CD4-positive, alpha-beta T cell treated with Interleukin-10 for 1 hour (primary cell): ENCODE measurements around the gene RNF157.

Experiments
- DNase-seq: peaks from one replicate; pipeline ENCODE4 v3.0.0-alpha.2; 2020

The RNF157 gene

DNA sequence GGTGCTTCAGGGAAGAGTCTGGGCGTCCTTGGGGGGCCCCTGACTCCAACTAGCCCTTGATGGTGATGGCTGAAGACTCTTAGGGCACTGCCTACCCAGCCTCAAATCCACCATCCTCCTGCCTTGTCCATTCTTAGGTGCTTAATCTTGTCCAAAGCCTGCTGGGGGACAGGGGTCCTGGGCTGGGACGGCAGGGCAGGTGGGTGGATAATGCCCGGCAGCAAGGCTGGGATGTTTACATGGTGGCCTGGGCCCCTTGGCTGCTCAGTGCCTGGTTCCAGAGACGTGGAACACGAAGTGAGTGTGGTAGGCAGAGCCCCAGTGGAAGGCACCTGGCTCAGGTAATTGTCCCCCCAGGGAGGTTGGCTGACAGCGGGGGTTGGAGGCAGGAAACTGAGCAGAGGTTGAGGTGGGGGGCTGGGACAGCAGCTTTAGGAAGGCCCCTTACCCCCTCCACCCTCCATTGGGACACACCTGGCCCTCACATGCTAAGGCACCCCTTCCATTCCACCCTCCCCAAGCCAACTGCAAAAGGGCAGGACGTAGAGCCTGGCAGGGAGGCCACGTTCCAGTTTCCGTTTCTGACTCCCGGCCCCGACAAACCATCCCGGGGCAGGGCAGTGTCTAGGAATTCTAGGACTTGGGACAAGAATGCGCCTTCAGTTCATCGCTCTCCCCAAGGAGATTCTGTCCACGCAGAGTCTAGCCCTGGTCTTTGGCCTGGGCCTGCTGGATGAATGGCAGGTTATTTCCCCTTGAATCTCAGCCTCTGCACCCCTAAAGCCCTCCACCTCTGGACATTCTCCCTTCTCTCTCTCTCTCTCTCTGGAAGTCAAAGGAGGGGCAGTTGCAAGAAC is 101.2 kb downstream of the RNF157 start:
- no peak for DNase-seq

GRCh38 chr17:76138234-76138895 is 101.9 kb downstream of the RNF157 start:
- no peak for DNase-seq

DNA sequence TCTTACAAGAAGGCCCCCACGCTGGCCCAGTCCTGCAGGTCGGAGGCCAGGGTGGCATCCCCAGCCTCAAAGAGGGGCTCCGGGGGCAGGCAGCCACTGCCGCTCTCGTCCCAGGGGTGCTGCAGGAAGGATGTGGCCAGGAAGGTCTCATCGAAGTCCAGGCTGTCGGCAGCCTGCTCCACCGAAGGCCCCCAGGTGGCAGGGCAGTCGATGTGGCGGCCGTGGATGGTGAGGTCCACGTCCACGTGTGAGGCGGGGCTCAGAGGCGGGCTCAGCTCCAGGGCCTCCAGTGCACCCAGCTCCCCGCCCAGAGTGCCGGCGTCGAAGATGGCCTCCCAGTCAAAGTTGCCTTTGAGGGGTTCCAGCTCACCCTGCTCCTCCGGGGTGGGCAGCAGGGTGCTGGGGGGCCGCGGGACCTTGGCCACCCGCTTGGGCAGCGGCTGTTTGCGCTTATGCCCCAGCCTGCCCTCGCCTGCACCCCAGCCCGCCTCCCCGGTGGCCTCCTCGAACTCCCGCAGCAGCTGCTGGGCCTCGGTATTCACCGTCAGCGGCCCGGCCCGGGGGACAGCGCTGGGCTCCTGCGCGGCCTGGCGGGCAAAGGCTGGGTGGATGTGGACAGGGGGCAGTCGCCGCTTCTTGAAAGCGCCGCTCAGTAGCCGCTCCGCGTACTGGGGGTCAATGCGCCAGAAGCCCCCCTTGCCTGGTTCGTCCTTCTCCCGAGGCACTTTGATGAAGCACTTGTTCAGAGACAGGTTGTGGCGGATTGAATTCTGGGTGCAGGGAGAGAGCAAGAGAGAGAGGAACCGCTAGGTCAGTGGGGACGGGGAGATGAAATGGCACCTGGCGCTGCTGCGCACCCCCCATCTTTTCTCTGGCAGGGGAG is 102.7 kb downstream of the RNF157 start:
- no peak for DNase-seq

DNA sequence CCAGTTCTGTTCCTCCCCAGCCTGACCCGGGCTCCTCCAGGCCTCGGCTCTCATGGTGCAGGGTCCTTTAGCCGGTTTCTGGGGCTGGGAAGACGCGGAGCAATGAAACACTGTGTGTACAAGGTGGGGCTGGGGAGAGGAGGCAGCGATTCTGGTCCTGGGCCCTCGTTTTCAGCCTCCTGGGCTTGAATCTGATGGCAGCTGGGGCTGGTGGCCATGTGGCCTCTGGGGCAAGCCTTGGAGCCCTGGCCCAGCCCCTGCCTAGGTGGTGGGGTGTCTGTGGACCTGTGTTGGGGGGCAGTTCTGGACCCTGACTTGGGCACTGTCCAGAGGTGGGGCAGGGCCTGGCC is 103.3 kb downstream of the RNF157 start:
- DNase-seq = no peak

DNA sequence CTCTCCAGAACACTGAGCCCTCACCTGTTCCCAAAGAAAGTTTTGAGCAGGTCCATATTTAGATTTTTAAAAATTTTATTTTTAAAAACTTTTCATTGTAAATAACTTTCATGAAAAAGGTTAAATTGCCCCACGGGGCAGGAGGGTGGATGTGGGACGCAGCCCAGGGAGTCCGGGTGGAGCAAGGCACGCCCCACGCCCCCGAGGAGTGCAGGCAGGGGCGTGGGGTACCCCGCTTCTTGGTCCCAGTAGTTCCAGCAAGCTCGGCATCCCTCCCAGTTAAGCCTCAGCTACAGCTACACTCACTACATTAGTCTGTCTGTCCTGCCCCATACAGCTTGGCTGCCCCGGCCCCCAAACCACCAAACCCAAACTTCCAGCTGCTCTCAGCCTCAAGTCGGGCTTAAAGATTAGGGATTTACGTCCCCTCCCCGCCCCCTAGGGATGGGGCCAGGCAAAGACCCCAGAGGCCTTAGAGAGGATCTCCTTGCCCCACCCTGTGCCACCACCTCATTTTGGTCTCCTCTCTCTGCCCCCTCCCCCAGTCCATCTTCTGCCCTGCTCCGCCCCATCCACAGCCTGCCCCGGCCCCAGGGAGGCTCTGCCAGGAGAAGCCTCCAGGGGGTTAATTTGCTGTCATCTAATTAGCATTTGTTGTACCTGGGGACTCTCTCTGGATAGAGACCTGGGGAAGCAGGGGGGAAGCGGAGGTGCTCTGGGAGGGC is 103.9 kb downstream of the RNF157 start:
- no peak for DNase-seq

DNA sequence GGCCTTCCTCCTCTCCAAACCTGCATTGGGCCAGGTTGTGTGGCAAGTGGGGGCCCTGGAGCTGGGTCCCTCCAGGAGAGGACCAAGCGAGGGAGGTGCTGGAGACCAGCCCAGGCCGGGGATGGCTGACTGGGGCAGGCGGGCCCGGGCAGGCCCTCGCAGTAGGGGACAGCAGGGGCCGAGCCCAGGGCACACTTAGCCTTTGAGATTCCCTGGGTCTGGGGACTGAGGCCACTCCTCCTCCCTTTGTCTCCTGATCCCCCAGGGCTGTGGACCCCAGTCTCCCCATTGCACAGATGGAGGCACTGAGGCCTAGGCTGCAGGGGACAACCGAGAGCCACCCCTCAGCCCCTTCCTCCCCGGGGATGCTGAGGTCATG is 104.5 kb downstream of the RNF157 start:
- DNase-seq = no peak

DNA sequence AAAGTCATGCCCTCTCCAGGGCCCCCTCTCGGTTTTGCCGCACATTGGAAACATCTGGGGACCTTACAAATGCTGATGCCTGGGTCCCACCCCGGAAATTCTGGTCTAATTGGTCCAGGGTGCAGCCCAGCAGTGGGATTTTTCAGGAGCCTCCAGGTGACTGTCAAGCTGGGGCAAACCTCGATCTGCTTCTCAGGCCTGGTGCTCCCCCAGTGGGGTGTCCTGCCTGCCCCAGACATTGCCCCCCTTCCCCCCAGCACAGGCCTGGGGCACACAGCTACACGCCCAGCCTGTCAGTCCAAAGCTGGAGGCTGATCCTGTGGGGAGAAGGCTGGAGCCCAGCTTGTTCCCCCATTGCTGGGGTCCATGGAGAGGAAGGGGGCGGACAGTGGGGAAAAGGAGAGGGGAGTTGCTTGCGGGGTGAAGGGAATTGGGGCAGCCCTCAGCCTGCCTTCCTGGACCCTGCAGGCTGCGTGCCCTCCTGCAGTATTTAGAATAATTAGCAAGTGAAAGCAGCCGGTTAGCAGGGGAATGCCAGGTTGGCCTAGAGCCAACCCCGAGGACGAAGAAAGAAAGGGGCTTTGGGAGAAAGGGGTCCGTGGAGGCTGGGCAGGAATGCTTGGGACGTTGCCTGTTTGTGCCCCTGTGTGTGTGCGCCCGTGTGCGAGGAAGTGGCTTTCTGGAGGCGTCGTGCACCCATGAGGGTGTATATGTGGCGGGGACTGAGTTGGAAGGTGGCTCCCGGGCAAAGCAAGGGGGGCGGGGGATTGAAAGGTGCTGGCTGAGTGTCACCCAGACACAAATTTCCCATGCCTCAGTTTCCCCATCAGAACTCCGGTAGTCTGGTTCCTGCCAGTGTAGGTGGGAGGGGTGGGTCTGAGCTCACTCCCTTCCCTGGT is 105.1 kb downstream of the RNF157 start:
- DNase-seq = no peak

DNA sequence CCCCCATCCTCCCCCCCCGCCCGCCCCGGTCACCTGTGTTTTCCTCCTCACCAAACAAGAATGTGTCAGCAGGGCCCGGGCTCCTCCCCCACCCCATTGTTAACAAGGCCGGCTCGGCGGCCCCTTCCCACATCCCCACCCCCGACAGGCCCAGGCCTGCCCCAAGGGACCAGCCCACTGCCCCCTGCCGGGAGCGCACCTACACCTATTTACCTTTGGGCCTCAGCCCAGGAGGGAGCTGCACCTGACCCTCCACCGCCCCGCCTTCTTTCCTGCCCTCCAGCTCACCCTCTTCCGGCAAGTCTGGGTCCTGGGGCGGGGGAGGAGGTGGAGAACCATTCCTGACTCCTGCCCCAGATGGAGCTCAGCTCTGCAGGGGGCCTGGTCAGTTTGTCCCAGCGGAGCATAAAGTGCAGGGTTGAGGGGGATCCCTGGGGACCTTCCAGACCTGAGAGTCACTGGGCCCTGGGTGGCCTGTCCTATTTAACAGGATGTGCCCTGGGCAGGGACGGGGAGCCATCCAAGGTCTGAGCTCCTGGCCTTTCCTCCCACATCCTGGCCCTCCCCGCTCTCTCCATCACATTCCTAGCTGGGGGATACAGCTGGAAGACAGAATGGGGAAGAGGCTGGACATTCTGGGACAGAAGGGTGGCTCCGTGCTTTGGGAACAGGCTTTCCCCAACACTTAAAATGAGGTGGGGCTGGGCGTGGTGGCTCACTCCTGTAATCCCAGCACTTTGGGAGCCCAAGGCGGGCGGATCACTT is 107.5 kb downstream of the RNF157 start:
- no peak for DNase-seq

GRCh38 chr17:76131692-76132573 is 108.4 kb downstream of the RNF157 start:
- DNase-seq = no peak

DNA sequence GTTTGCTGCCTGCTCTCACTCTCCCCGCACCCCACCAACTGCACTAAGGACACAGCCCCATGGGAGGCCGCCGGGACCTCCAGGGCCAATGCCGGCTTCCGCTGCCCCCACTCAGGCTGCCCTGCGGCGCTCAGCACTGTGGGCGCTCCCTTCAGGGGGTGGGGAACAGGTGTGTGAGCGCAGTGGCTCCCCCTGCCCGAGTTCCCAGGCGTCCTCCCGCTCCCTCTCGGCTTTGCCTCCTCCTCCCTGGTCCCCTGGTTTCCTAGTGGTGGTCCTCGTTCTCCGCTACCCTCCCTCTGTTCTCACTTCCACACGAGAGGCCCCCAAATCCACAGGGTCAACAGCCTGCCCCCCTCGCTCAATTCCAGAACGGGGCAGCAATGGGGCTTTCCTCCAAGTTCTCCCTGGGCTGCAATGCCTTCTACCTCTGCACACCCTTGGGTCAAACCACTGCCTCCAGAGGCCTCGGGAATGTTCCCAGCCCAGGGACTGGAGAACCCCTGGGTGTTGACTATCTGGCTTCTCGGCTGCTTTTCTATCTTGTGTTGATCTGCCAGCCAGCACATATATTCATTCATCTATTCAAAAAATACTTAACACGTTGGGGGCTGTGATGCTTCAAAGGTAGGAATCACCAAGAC is 109.1 kb downstream of the RNF157 start:
- no peak for DNase-seq

DNA sequence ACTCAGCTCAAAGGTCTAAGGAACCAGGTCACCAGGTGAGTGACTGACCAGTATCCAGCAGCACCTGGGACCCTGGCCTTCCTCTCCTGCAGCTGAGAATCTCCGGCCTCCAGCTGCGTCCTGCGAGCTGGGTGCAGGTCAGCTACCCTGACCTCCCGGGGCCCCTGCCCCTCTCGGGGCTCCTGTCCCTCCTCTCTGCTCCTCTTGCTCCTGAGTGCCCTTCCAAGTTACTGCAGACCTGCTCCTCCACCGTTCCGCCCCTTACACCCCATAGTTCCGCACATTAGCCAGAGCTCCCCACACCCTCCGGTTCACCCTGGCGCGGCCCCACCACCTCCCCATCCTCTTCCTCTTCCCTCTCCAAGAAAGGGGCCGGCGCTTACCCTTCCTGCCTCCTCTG is 109.8 kb downstream of the RNF157 start:
- no peak for DNase-seq

- DNase-seq = no peak
Measured at GRCh38 chr17:76125922-76126321, 114.4 kb downstream of the RNF157 start.

DNA sequence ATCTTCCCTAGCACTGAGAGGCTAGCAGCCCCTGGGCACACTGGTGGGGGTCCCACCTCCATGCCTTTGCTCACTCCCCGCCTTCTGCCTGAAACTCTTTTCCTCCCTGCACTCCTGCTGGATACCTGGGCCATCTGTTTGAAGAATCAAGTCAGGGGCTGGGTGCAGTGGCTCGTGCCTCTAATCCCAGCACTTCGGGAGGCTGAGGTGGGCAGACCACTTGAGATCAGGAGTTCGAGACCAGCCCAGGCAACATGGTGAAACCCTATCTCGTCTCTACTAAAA is 115.0 kb downstream of the RNF157 start:
- DNase-seq = no peak

DNA sequence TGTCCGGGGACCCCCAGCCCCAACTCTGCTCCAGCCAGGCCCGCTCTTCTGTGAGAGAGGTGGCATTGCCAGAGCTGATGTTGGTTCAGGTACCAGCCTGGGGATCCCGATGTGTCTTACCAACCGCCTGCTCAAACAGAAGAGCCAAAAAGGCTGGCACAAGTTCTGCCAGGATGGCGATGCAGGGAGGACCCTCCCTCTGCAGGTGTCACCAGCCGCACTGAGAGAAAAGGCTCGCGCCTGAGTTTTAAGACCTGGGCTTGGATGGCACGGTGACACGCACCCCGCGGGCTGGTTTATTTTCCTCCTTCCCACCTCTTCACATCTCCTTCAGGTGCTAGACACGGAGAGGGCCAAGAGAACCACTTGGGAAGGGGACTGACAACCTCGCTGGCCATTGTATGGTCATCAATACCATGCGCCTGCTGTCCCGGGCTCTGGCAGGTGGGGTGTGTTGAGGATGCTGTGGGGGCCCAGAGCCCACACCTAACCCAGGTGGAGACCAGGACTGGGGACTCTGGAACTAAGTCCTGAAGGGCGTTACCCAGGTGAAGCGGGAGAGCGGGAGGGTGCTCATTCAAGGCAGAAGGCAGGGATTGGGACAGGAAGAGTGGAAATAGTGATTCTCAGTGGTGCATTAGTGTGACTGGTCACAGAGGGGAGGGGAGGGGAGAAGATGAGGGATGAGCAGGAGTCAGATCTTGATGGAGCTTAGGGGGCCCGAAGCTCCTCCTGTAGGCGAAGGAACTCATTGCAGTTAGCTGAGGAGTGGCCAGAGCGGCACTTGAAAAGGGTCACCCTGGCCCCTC is 115.5 kb downstream of the RNF157 start:
- no peak for DNase-seq

- DNase-seq = no peak
Measured at GRCh38 chr17:76123749-76124581, 116.3 kb downstream of the RNF157 start.

DNA sequence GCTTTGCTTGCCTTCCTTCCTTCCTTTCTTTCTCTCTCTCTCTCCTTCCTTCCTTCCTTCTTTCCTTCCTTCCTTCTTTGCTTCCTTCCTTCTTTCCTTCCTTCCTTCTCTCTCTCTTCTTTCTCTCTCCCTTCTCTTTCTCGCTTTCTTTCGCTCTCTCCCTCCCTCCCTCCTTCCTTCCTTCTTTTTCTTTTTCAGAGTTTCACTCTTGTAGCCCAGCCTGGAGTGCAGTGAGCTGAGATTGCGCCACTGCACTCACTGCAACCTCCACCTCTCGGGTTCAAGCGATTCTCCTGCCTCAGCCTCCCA is 117.1 kb downstream of the RNF157 start:
- DNase-seq = no peak

DNA sequence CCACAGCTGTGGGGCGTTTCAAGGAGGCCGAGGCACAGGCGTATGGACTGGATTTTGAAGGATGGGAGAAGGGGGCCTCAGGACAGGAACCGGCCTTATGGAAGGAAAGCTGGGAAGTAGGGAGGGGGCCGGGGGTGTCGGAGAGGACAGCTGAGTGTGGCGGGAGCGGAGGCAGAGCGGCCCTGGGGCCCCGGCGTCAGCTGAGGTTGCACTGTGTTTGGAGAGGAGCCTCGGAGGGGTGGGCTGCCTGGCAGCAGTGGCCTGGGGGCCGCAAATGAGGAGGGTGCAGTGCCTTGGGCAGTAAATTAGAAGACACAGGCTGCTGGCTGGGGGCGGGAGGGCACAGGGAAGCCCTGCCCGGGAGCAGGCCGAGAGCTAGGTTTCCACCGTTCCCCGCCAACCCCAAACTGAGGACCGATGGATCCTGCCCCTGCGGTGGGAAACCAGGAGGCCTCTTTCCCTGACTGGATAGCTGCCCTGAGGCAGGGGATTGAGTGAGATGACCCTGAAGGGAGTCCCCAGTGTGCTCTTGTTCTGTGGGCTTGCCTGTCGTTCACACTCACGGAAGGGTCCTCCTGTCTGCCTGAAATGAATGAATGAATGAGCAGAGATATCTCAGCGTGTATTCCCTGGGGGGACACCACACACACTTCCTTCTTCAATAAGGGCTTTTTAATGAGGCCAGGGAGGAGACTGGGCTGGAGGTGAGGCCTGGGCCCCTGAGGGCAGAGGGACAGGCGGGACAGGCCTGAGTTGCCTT is 117.7 kb downstream of the RNF157 start:
- no peak for DNase-seq
